Measurements from ENCODE around the gene MAPK8IP3. TPM values are rescaled to one million over a fixed set of nuclear protein-coding genes. Genes with fewer than 3 reads are reported as not detected.

MAPK8IP3 gene
- total RNA-seq, 2 experiments from 2014 or later: 146 to 157 TPM

DNA sequence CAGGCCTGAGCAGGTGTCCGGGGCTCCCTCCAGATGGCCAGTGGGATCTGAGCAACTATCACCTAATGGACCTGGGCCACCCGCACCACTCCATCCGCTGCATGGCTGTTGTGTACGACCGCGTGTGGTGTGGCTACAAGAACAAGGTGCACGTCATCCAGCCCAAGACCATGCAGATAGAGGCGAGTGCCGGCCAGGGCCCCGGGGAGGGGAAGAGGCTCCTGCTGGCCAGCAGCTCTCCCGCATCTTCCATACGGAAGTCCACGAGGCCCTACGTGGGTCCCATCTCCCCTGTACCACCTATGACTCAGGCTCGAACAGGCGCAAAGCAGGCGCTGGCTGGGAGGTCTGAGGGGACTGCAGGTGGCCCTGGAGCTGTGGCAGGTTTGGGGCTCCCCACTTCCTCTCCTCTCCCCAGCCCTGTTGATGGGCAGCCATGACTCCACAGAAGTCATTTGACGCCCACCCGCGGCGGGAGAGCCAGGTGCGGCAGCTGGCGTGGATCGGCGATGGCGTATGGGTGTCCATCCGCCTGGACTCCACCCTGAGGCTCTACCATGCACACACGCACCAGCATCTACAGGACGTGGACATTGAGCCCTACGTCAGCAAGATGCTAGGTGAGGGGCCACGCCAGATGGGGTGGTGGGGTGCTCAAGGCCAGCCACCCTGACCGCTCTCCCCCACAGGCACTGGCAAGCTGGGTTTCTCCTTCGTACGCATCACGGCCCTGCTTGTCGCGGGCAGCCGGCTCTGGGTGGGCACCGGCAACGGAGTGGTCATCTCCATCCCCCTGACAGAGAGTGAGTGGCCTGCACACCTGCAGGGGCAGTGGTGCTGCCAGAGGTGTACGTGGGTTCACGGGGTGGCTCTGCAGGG is 61.4 kb downstream of the MAPK8IP3 start:
- no peak overlapping the region for H3K27ac Mint-ChIP-seq
- POLR2A ChIA-PET: no interaction called here

DNA sequence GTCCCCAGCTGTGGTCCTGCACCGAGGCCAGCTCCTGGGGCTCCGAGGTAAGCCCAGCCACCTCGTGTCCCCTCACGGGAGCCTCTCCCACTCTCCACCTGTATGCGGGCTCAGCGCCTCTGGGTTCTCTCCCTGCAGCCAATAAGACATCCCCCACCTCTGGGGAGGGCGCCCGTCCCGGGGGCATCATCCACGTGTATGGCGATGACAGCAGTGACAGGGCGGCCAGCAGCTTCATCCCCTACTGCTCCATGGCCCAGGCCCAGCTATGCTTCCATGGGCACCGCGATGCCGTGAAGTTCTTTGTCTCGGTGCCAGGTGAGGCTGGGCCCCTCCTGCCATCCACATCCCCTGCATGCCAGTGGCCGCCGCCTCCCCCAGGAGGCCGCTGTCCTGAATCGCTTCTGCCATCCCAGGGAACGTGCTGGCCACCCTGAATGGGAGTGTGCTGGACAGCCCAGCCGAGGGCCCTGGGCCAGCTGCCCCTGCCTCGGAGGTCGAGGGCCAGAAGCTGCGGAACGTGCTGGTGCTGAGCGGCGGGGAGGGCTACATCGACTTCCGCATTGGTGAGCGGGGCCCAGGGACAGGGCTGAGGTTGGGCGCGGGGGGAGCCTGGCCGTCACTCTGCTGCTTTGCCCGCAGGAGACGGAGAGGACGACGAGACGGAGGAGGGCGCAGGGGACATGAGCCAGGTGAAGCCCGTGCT is 62.2 kb downstream of the MAPK8IP3 start:
- no peak overlapping the region for H3K27ac Mint-ChIP-seq
- ATAC-seq (ENCODE audit: low read depth): no peak
- no peaks in the 10 kb centered on the region for H3K9me3 Mint-ChIP-seq
- H3K36me3 Mint-ChIP-seq: peaks cover 6% of the 10 kb centered on the region
- POLR2A ChIA-PET: interaction anchor here (0.9 kb wide), 1 partner anchor 8 kb away, joined by 3 read pairs; no protein-coding TSS in a partner anchor
- no peak for DNase-seq
- no peaks in the 10 kb centered on the region for H3K27me3 Mint-ChIP-seq
- peaks cover 4% of the 10 kb centered on the region for H3K4me1 Mint-ChIP-seq
- H3K4me3 Mint-ChIP-seq: no peak overlapping the region

More for the DNA sequence above, 61.4 kb downstream of the MAPK8IP3 start:
- ATAC-seq (ENCODE audit: low read depth) (no peak), DNase-seq (no peak)
- no peak overlapping the region for H3K4me3 Mint-ChIP-seq
- peaks cover 4% of the 10 kb centered on the region for H3K4me1 Mint-ChIP-seq
- no peaks in the 10 kb centered on the region for H3K27me3 Mint-ChIP-seq
- H3K36me3 Mint-ChIP-seq: peaks cover 6% of the 10 kb centered on the region
- no peaks in the 10 kb centered on the region for H3K9me3 Mint-ChIP-seq

DNA sequence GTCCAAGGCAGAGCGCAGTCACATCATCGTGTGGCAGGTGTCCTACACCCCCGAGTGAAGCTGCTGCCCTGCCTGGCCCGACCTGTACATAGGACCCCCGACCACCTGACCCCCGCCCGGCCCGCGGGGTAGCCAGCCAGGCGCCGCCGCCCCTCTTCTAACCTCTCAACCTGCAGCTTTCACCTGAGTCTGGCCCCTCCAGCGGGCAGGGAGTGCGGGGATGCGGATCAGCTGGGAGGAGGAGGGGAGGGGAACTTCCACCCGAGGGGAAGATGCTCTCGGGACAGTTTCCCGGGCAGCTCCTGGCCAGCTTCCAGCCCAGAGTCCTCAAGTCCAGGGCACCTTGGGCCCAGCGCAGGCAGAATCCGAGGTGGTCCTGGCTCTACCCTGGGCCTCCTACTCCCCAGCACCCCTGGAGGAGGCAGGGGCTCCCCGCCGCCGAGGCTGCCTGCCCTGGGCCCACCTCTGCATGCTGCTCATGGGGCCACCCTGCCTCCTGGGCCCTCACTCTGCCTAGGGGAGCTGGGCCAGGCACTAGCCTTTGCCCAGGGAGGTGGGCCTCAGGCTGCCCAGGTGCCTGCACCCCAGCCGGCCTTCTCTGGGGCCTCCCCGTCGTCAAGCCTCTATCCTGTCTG is 62.9 kb downstream of the MAPK8IP3 start:
- no peak overlapping the region for H3K27ac Mint-ChIP-seq
- peaks cover 4% of the 10 kb centered on the region for H3K4me1 Mint-ChIP-seq
- ATAC-seq (ENCODE audit: low read depth): no peak
- no peaks in the 10 kb centered on the region for H3K27me3 Mint-ChIP-seq
- no peaks in the 10 kb centered on the region for H3K9me3 Mint-ChIP-seq
- H3K36me3 Mint-ChIP-seq: peaks cover 6% of the 10 kb centered on the region
- POLR2A ChIA-PET: interaction anchor here (0.9 to 6.3 kb wide), 4 partner anchors 8 to 63 kb away, joined by 3 to 88 read pairs (median 5); partner anchors contain the start of genes MAPK8IP3, NUBP2 and SPSB3
- H3K4me3 Mint-ChIP-seq: no peak overlapping the region
- DNase-seq: no peak

DNA sequence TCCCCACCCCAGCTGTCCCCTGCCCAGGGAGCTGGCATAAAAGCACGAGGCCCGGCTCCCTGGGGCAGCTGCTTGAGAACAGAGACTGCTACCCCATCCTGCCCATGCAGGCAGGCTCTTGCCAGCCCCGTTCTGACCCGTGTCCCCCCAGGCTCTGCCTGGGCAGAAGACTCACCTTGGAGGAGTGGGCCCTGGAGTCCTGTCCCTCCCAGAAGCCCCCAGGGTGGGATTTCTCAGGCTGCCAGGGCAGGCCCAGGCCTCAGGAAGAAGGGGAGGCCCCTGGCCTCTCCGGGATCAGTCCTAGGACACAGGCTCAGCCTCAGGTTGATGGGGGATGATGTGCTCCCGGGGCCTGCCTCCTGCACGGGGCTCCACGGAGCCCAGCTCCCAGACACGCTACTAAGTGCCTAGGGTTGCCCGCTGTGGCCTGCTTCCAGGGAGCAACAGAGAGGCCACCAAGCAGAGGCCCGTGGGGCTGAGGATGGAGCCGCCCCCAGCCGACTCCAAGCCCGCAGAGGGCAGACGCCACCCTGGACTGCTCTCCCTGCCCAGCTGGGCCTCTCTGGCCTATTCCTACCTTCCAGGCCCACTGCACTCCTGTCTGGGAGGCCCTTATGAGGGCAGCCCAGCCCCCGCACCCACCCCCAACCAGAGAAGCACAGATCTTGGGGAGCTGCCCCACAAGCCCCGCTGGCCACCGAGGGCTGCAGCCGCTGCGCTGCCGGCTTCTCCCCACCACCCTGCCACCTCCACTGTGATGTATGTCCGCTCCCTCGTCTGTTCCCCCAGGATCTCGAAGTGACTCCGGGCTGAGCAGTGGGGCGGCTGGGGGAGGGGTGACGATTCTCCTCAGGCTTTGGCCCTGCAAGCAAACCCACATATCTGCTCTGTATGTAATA is 63.7 kb downstream of the MAPK8IP3 start:
- H3K27ac Mint-ChIP-seq: peak overlapping the region; percentile 12
- H3K4me3 Mint-ChIP-seq: peak overlapping the region; percentile 61
- POLR2A ChIA-PET: interaction anchor here (0.5 to 6.3 kb wide), 6 partner anchors 9 to 349 kb away, joined by 3 to 88 read pairs (median 4); partner anchors contain the start of genes JPT2, MAPK8IP3, NUBP2 and SPSB3
- ATAC-seq (ENCODE audit: low read depth): no peak
- peaks cover 4% of the 10 kb centered on the region for H3K4me1 Mint-ChIP-seq
- no peak for DNase-seq
- peaks cover 6% of the 10 kb centered on the region for H3K36me3 Mint-ChIP-seq
- H3K27me3 Mint-ChIP-seq: no peaks in the 10 kb centered on the region
- H3K9me3 Mint-ChIP-seq: no peaks in the 10 kb centered on the region

DNA sequence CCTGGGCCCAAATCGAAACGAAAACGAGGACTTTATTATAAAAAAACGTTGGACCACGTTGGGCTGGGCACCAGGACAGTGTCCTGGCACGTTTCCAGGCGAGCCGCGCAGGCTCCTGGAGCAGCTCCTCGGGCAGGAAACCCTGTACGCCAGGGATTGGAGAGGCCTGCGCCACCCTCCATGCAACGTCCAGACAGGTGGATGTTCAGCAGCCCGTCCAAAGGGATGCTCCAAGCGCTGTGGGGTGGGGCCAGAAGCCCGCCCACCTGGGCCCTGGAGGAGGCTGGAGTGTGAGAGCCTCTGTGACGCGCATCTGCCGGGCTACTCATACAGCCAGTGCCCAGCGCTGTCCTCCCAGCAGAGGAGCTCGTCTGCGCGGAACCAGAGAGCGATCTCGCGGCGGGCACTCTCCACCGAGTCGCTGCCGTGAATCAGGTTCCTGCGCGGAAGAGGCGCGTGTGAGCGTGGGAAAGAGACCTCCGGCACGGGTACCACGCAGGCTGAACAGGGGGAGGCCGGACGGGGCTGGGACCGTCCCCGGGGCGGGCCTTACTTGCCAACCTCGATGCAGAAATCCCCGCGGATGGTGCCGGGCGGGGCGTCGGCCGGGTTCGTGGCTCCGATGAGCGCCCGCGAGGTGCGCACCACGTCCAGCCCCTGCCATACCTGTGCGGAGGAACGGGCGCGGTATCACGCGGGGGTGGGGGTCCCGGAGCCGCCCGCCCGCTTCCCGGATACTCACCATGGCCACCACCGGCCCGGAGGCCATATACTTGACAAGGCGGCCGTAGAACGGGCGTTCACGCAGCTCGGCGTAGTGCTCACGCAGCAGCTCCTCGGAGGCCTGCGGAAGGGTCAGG is 64.6 kb downstream of the MAPK8IP3 start:
- Mint-ChIP-seq H3K27me3 (no peaks in the 10 kb centered on the region), H3K4me1 (peaks cover 6% of the 10 kb centered on the region), H3K27ac (peak overlapping the region; percentile 64), H3K4me3 (peak overlapping the region; percentile 99), H3K9me3 (no peaks in the 10 kb centered on the region), H3K36me3 (peaks cover 6% of the 10 kb centered on the region)
- ATAC-seq (ENCODE audit: low read depth) (no peak), DNase-seq (peak; percentile 65)
- POLR2A ChIA-PET: interaction anchor here (0.5 to 6.3 kb wide), 6 partner anchors 8 to 350 kb away, joined by 3 to 88 read pairs (median 4); partner anchors contain the start of genes JPT2, MAPK8IP3, NUBP2 and SPSB3

DNA sequence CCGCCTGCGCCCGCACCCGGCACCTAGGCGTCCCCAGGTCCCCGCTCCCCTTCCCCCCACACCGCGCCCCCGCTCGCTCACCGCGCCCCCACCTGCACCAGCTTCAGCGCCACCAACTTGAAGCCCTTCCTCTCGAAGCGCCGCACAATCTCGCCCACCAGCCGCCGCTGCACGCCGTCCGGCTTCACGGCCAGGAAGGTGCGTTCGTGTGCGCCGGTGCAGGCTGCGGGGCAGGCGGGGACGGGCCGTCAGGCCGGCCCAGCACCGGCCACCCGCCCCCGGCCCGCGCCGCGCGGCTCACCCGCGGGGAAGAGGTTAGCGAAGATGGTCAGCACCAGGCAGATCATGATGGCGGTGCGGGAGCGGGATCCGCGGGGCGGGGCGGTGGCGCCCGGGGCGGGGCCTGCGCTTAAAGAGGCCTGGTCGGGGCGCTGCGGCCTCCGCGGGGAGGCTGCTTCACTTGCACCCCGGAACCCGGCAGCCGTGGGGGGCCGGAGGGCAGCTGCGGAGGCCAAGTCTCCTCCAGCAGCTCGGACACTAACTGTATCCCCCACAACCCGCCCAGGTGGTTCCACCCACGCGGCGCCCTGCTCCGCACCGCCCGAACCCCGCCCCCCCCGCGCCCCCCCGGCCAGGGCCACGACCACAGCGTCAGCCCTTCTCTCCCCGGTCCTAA is 65.3 kb downstream of the MAPK8IP3 start, which contains the start of gene NME3:
Gene NME3, minus strand, starts transcription at position 356 of the 676 bp plus-strand sequence. Its CDS starts 9 bp downstream, at position 347.
- POLR2A ChIA-PET: interaction anchor here (0.8 to 6.3 kb wide), 6 partner anchors 9 to 220 kb away, joined by 3 to 88 read pairs (median 5); partner anchors contain the start of genes JPT2, MAPK8IP3, NUBP2 and SPSB3
- DNase-seq (peak; percentile 89), ATAC-seq (ENCODE audit: low read depth) (peak; percentile 53)
- H3K27me3 Mint-ChIP-seq: no peaks in the 10 kb centered on the region
- peaks cover 6% of the 10 kb centered on the region for H3K36me3 Mint-ChIP-seq
- H3K4me1 Mint-ChIP-seq: peaks cover 6% of the 10 kb centered on the region
- H3K9me3 Mint-ChIP-seq: no peaks in the 10 kb centered on the region
- H3K27ac Mint-ChIP-seq: peak within 1 kb of the TSS; percentile 98
- H3K4me3 Mint-ChIP-seq: peak within 1 kb of the TSS; percentile 99

DNA sequence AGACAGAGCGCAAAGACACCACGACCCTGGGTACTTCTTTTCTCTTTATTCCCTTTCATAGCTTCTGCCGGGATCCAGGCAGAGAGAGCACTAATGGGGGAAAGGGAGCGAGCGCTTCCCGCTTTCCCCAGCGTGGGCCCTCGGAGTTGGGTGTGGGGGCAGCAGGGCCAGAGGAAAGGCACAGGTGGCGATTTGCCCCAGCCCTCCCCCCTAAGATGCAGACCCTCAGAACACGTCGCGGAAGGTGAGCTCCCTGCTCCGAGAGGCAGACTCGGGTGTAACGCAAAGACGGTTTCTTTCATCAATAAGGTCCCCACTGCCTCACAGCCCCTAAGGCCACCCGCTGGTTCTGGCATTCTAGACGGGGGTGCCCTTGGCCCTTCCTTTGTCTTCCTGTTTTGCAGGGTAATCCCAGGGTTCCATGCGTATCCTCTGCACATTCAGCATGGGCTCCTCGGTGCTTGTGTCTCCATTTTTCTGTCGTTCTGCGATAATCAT is 65.9 kb downstream of the MAPK8IP3 start:
- DNase-seq: no peak
- Mint-ChIP-seq H3K4me3 (peak overlapping the region; percentile 99), H3K27ac (peak overlapping the region; percentile 98), H3K27me3 (no peaks in the 10 kb centered on the region), H3K4me1 (peaks cover 6% of the 10 kb centered on the region), H3K9me3 (no peaks in the 10 kb centered on the region), H3K36me3 (peaks cover 6% of the 10 kb centered on the region)
- ATAC-seq (ENCODE audit: low read depth): no peak
- POLR2A ChIA-PET: interaction anchor here (1.1 to 6.3 kb wide), 5 partner anchors 11 to 280 kb away, joined by 3 to 88 read pairs (median 8); partner anchors contain the start of genes FAHD1, HAGH, MAPK8IP3 and NUBP2

DNA sequence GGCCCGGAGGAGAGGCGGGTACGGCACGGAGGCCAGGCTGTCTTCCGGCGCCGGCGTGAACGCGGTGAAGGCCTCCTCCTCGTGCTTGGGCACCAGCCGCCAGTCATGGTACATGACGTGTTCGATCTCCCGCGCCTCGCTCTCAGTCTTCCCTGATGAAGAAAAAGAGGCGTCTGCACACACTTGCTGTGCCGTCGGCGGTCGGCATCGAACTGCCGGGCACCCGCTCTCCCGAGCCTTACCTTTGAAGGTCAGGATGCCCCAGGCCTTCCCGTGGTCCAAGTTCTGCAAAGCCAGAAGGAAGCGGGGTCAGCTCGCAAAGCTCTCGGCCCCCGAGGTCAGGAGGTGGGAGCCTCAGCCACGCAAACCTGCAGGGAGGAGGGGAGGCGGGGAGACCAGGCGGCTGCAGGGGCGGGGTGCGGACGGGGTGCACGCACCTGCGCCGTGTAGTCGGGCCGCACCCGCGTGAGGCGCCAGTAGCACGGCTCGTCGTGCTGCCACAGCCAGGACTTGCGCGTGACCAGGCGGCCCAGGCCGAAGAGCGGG is 66.4 kb downstream of the MAPK8IP3 start, which contains the start of gene EME2:
Gene EME2, plus strand, starts transcription at position 449 of the 546 bp plus-strand sequence. CDS start 418 bp downstream, outside the sequence.
- peaks cover 6% of the 10 kb centered on the region for H3K36me3 Mint-ChIP-seq
- H3K4me3 Mint-ChIP-seq: peak within 1 kb of the TSS; percentile 99
- peak; percentile 16 for ATAC-seq (ENCODE audit: low read depth)
- peak; percentile 70 for DNase-seq
- no peaks in the 10 kb centered on the region for H3K9me3 Mint-ChIP-seq
- peak within 1 kb of the TSS; percentile 98 for H3K27ac Mint-ChIP-seq
- H3K4me1 Mint-ChIP-seq: peaks cover 4% of the 10 kb centered on the region
- POLR2A ChIA-PET: interaction anchor here (0.9 to 6.3 kb wide), 7 partner anchors 11 to 352 kb away, joined by 3 to 88 read pairs (median 5); partner anchors contain the start of genes FAHD1, HAGH, JPT2 and MAPK8IP3
- no peaks in the 10 kb centered on the region for H3K27me3 Mint-ChIP-seq

DNA sequence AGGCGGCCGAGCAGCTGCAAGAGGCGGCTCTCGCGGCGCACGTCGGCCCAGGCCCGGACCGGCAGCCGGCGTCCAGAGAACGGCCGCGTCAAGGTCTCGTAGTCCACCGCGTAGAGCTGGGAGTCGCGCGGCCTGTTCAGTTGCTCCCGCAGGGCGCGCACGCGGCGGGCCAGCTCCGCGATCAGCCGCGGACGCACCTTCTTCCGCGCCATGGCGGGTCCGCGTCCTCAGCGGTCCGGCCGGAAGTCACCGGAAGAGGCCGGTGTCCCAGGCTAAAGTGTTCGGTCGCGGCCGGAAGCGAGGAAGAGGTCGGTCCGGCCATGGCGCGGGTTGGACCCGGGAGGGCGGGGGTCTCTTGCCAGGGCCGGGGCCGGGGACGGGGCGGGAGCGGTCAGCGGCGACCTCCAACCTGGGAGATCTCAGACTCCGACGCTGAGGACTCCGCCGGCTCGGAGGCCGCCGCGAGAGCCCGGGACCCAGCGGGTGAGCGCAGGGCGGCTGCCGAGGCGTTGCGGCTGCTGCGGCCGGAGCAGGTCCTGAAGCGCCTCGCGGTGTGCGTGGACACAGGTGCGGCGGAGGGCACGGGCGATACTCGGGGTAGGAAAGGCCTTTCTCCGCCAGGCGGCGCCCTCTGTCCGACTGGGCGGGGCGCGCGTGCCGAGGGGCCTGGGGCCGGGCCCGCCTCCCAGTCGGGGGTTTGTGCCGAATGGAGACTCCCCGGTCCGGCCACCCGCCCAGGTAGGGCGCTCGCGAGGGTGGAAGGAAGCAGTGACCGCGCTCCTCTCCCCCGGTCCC is 67.1 kb downstream of the MAPK8IP3 start, which contains the start of gene MRPS34:
Gene MRPS34, minus strand, starts transcription at position 227 of the 795 bp plus-strand sequence. Its CDS starts 15 bp downstream, at position 212.
- Mint-ChIP-seq H3K9me3 (no peaks in the 10 kb centered on the region), H3K27me3 (no peaks in the 10 kb centered on the region), H3K4me1 (peaks cover 4% of the 10 kb centered on the region), H3K27ac (peak within 1 kb of the TSS; percentile 98), H3K4me3 (peak within 1 kb of the TSS; percentile 99), H3K36me3 (peaks cover 4% of the 10 kb centered on the region)
- POLR2A ChIA-PET: interaction anchor here (0.9 to 6.3 kb wide), 8 partner anchors 10 to 352 kb away, joined by 3 to 88 read pairs (median 4); partner anchors contain the start of genes FAHD1, HAGH, JPT2 and MAPK8IP3
- DNase-seq (peak; percentile 90), ATAC-seq (ENCODE audit: low read depth) (peak; percentile 48)
